ENCODE measurements around the gene NEBL.

DNA sequence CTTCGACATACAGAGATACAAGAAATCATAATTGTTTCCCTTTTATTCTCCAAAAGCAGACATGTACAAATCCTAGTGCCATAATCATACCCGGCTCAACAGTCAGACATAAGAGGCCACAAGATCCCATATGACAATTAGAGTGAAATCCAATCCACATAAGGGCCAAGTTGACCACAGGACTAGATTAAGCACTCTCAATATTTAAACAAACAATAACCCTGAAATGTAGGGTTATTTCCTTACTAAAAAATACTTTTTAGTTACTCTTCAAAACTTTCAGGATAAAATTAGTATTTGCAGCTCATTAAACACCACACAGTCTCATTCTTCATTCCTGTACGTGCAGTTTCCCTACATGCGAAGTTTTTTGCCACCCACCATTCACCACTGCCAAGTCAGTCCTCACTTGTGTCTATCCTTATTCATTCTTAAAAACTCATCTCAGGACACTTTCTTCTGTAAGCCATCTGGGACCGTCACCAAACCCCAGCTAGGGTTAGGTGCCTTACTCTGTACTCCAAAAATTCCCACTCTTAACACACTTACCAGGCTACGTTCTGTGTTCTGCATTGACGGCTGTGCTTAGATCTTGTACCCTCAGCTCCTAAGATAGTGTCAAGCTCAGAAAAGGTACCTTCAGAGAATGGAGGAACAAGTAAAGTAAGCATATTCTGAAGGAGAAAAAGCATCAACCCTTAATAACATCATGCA, 47.8 kb upstream of the NEBL start:
- TF ChIP-seq, protein P1, sequence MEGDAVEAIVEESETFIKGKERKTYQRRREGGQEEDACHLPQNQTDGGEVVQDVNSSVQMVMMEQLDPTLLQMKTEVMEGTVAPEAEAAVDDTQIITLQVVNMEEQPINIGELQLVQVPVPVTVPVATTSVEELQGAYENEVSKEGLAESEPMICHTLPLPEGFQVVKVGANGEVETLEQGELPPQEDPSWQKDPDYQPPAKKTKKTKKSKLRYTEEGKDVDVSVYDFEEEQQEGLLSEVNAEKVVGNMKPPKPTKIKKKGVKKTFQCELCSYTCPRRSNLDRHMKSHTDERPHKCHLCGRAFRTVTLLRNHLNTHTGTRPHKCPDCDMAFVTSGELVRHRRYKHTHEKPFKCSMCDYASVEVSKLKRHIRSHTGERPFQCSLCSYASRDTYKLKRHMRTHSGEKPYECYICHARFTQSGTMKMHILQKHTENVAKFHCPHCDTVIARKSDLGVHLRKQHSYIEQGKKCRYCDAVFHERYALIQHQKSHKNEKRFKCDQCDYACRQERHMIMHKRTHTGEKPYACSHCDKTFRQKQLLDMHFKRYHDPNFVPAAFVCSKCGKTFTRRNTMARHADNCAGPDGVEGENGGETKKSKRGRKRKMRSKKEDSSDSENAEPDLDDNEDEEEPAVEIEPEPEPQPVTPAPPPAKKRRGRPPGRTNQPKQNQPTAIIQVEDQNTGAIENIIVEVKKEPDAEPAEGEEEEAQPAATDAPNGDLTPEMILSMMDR (IDR thresholded peaks at IDR 0.05; ENCODE audit: low read length): no peak
- no peak for TF ChIP-seq EZH2 (IDR thresholded peaks at IDR 0.05; ENCODE audit: borderline replicate concordance, low read length)
